HK-2 (cell line): Measurements from ENCODE around the gene MRPL27.

ENCODE experiments used
- DNase-seq: peaks from one replicate; pipeline ENCODE4 v3.0.0-alpha.2; 2018; ENCODE audit not compliant: unreplicated experiment

The MRPL27 gene

GRCh38 chr17:50386510-50386909 lies 13.5 kb upstream of the MRPL27 start:
- no peak for DNase-seq

DNA sequence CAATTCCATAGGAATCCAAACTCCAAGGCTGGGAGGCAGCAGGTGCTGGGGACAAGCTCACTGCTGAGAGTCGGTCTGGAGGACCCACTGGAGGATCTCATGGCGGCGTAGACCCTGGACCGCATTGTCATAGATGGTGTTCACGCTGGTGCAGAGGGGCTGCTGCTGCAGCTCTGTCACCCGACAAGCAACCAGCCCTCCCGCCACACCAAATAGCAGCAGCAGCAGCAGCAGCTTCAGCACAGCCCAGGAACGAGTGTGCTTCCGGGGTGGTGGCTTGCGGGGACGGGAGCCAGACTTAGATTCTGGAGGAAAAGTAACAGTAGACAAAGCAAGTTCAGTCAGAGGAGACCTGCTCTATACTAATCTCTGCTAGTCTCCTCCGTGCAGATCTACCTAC lies 9.9 kb upstream of the MRPL27 start:
- no peak for DNase-seq

GRCh38 chr17:50381920-50382319 lies 8.9 kb upstream of the MRPL27 start:
- no peak for DNase-seq

GRCh38 chr17:50381260-50381815 lies 8.4 kb upstream of the MRPL27 start:
- DNase-seq: no peak

- DNase-seq: no peak
Observed at GRCh38 chr17:50380369-50381259, 7.6 kb upstream of the MRPL27 start.

GRCh38 chr17:50379351-50380132 lies 6.6 kb upstream of the MRPL27 start:
- no peak for DNase-seq

- no peak for DNase-seq
Observed at GRCh38 chr17:50375858-50376538, 3.0 kb upstream of the MRPL27 start.

GRCh38 chr17:50373705-50374104 lies 721 bp upstream of the MRPL27 start:
- no peak for DNase-seq

DNA sequence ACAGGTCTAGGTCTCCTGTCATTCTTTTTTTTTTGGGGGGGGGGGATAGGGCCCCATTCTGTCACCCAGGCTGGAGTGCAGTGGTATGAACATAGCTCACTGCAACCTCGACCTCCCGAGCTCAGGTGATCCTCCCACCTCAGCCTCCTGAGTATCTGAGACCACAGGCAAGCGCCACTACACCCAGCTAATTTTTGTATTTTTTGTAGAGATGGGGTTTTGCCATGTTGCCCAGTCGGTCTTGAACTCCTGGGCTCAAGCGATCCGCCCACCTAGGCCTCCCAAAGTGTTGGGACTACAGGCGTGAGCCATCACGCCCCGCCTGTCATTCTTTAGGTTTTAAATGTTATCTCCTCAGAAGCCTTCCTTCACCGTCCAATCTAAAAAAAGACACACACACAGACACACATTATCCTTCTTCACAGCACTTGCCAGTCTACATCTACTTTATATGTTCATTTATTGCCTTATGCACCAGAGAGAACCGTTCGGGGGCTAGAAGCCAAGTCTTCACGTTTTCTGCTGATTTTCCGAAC lies 694 bp downstream of the MRPL27 start:
- no peak for DNase-seq

DNA sequence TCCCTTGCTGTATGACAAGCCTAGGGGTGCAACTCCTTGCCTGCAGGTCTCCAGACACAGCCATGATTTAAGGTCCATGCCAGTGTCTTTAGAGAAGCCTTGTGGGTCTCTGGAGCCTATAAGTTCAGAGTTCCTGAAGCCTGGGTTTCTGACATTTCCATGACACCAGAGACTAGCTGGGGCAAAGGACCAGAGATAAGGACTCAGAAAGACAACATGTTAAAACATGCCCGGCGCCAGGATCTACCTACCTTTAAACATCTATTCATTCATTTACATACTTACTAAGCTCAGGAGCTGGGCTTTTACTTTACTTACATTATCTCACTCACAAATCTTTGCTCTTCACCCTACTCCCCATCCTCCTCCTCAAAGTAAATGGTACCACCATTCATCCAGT lies 1.5 kb downstream of the MRPL27 start:
- DNase-seq: no peak

- no peak for DNase-seq
Observed at GRCh38 chr17:50370052-50370451, 2.9 kb downstream of the MRPL27 start.

- no peak for DNase-seq
Observed at GRCh38 chr17:50367401-50367800, 5.6 kb downstream of the MRPL27 start.

DNA sequence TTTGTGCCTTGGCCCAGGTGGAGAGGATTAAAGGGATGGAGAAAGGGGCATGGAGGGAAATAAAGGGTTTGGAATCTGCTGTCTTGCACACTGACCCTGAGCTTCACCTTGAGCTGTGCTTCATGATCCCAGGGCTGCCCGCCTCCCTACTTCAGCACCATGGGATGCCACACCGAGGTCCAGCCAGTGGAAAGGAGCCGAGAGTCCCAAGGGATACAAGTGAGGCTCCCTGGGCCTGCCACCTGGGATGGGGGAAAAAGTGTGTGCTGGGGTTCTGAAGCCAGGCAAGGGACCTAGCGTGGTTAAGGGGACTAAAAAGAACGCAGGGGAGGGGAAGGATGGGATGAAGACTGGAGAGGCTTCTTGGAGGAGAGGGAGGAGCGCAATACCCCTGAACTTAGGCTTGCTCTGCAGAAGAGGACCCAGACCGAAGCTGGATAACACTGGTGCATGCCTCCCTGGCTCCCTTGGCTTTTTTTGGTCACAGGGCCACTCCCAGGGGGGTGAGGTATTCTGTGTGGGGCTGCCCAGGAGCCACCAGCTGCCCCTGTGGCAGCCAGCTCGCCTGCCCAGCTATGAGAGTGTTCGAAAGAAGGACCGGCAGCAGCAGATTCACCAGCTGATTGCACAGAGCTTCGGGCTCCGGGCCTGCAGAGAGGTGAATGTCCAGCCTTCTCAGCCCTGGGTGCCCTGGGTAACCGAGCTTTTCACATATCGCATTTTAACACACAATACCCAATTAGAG lies 7.2 kb downstream of the MRPL27 start:
- DNase-seq: no peak

- DNase-seq: no peak
Observed at GRCh38 chr17:50365165-50365564, 7.8 kb downstream of the MRPL27 start.

GRCh38 chr17:50364715-50365114 lies 8.3 kb downstream of the MRPL27 start:
- DNase-seq: no peak

DNA sequence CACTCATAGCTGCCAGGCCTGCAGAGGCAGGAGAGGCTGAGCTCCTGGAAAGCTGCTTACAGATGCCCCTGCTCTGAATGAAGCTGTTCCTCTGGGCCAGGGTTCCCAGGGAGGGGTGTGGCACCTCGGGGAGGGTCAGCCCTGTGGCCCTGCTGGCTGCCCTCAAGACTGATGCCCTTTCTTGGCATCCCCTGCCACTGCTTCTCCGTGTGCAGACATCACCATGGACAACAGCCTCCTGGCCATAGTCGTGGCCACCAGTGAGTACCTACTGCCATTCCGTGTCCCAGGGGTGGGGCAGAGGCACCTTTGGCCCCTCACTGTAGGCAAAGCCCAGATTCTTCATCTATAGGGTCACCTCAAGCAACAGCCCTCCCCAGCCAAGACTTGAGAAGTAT lies 8.9 kb downstream of the MRPL27 start:
- no peak for DNase-seq

GRCh38 chr17:50363217-50364060 lies 9.5 kb downstream of the MRPL27 start:
- DNase-seq: no peak

DNA sequence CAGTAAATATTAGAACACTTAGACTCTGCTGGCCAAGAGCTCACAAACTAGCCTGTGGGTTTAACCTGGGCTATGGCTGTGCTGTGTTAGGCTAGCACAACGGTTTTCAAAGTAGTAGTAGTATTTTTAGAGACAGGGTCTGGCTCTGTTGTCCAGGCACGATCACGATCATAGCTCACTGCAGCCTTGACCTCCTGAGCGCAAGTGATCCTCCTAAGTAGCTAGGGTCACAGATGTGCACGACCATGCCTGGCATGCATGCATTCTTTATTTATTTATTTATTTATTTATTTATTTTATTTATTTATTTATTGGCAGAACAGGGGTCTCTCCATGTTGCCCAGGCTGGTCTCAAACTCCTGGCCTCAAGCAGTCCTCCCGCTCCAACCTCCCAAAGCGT lies 10.3 kb downstream of the MRPL27 start:
- no peak for DNase-seq

GRCh38 chr17:50361561-50362480 lies 11.2 kb downstream of the MRPL27 start:
- peak; percentile 52 for DNase-seq
